ENCODE results near the gene NRGN.

Gene NRGN

GRCh38 chr11:124739479-124740276 lies at the start of gene NRGN:
Gene NRGN, plus strand, starts transcription at chr11:124739942. Its CDS starts 143 bp downstream, at chr11:124740085.
- peak; percentile 56 to 61 for DNase-seq (ENCODE audit: low read depth in 2 of 2)

DNA sequence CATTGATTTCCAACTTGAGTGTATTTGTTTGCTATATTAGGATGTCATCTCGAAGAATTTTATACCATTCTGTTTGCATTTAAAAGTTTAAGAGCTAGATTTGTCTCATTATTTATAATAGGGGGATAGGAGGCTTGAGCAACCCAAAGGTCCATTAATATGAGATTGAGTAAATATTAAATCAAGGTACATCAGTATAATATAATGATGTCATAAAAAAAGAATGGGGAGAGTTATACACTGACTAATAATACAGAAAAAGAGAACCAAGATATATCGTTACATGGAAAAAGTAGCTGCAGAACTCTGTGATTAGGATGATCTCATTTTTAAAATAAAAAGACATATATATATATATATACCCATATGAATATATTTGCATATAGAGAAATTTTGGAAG lies 46.6 kb upstream of the NRGN start:
- DNase-seq (ENCODE audit: low read depth in 2 of 2) = no peak

- DNase-seq (ENCODE audit: low read depth in 2 of 2) = no peak
These were observed 40.2 kb upstream of the NRGN start for GRCh38 chr11:124699547-124699946.

GRCh38 chr11:124700028-124700427 lies 39.7 kb upstream of the NRGN start:
- DNase-seq (ENCODE audit: low read depth in 2 of 2) = no peak

DNA sequence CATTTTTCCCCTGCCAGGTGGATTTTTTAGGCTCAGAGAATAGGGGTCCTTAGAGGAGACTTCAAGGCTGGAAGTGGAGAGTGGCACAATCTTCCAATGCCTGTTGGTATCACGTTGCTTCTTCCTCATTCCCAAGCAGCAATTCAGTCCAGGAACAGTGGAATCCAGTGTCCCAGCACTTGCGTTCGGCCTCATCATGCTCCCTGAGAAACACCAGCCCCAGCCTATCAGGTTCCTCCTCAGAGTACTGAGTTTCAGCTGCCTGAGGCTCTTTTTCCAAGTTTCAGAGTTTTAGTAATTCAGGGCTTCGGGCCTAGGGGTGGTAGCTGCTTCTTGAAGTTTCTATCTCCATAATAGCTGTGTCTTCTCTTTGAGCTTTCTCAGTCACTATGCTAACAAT lies 31.9 kb upstream of the NRGN start:
- no peak for DNase-seq (ENCODE audit: low read depth in 2 of 2)

DNA sequence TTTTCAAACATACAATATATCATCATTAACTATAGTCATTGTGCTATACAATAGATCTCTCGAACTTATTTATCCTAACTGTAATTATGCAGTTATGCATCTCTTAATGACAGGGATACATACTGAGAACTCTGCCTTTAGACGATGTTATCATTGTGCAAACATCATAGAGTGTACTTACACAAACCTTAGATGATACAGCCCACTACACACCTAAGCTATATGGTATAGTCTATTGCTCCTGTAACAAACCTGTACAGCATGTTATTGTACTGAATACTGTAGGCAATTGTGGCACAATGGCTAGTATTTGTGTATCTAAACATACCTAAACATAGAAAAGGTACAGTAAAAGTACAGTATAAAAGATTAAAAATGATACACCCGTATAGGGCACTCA lies 27.4 kb upstream of the NRGN start:
- DNase-seq (ENCODE audit: low read depth in 2 of 2) = no peak

GRCh38 chr11:124716591-124716990 lies 23.2 kb upstream of the NRGN start:
- DNase-seq (ENCODE audit: low read depth in 2 of 2) = no peak

- no peak for DNase-seq (ENCODE audit: low read depth in 2 of 2)
These were observed 22.3 kb upstream of the NRGN start for GRCh38 chr11:124717421-124717785.

DNA sequence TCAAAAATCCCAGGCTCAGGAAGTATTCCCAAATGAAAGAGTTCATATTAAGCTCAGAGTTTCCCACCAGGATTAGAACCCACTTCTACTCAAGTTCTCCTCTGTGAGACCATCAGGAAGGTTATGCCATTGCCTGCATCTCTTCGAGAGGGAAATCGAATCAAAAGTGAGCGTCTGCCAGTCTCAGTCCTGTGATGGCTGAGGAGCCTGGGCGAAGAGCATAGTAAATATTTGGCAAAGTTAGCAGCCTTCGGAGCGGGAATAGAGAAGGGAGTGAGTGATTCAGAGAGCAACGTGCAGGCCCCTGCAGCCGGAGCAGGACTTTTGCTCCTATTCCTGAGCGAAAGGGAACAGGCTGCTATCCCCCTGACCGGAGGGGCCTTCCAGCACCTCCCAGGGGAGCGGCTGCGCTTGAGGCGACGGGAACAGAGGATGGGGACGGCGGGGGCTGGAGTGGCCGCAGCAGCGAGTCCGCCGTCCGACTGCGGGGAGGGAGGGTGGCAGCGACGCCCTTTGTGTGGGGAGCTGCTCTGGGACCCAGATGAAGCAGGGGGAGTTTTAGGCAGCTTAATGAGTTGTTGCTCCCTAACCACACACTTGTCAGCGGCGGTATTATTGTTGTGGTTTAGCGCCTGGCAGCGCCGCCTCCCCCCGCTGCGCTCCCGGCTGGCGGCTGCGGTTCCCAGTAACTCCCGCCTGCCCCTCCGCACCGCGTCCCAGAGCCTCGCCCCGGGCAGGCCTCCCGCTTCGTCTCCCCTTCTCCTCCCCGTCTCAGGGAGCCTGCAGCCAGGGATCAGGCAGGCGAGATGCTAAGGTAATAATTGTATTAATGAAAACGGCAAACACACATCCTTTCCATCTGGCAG lies 21.7 kb upstream of the NRGN start:
- DNase-seq (ENCODE audit: low read depth in 2 of 2) = no peak

DNA sequence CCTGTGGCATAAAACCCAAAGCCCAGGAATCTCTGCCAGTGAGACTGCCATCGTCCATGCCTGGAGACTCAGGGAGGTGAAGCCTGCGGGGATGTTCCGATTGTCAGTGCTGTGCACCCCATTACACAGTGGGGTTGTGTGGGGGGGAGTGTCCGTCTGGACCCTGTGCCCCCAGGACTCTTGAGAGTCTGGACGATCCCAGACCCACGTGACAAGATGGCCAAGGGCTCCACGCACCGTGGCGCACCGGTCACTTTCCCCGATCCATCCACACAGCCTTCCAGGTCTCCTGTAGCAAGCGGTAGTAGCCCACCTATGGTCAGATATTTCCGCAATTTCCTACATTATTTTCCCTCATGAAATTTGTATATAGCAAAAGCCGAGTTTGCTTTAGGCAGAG lies 20.9 kb upstream of the NRGN start:
- no peak for DNase-seq (ENCODE audit: low read depth in 2 of 2)

DNA sequence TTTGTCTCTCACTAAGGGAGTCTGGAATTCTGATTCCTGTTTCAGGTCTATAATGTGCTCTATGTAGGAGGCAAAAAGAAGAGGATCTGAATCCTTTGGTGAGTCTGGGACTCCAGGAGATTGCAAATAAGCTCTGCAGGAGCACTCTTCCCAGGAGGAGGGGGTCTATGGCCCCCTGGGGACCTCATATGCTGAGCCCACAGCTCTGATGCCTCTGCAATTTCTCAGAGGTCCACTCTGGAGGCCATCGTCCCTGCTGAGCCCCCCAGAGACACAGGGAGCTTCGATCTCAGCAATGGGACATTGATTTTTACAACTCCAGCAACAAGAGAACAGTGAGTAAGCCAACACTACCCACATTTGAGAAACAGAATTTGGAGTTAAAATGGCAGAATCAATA lies 20.2 kb upstream of the NRGN start:
- no peak for DNase-seq (ENCODE audit: low read depth in 2 of 2)

DNA sequence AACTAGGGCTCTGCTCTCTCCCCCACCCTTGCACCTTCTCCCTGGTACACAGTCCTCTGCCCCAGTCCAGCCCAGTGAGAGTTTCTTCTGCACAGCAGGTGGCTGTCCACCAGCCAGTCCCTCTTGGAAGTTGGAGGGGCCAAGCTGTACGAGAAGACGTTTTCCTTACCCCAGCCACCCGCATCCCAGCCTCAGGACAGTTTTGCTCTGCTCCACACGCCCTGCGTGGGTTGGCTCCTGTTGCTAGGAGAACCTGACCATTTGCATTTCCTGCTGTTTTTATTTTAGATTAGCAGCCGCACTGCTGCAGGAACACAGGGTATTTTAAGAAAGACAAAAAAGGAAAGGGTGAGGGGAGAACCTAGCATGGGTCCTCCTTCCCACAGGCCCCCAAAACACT lies 17.6 kb upstream of the NRGN start:
- DNase-seq (ENCODE audit: low read depth in 2 of 2) = no peak

- no peak for DNase-seq (ENCODE audit: low read depth in 2 of 2)
These were observed 14.6 kb upstream of the NRGN start for GRCh38 chr11:124724979-124725718.

DNA sequence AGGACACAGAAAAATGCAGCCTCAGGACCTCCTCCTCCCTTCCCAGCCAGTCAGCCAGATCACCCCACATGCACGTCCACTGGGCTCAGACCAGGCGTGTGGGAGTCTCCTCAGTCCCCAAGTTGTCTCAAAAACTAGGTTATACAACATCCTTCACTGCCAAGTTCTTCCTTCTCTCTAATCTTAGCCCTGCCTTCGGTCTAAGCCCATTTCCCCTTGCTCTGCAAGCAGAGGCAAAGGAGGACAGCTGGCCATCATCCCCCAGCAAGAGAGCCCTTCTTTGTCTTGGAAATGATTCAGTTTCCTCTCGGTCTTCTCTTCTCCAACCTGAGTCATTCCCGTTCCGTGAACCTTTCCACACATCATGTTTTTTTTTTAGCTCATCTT lies 14.0 kb upstream of the NRGN start:
- no peak for DNase-seq (ENCODE audit: low read depth in 2 of 2)

- DNase-seq (ENCODE audit: low read depth in 2 of 2) = no peak
These were observed 12.3 kb upstream of the NRGN start for GRCh38 chr11:124727474-124727873.

DNA sequence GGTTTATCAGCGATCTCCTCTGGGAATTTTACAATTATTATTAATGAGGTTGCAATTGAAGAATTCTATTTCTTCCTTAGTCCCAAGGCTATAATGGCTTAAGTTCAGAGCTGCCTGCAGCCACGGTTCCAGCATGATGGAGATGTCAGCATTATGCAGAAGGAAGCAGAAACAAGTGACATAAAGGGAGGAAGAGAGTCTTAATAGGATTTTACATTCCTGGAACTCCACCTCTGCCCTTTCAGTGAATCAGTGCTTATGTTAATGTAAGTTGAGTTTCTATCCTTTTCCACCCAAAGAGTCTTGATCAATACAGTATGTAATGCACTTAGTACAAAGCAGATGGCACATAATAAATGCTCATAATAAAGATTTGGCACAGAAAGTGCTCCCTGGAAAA lies 11.6 kb upstream of the NRGN start:
- no peak for DNase-seq (ENCODE audit: low read depth in 2 of 2)

GRCh38 chr11:124729571-124729970 lies 10.2 kb upstream of the NRGN start:
- no peak for DNase-seq (ENCODE audit: low read depth in 2 of 2)

DNA sequence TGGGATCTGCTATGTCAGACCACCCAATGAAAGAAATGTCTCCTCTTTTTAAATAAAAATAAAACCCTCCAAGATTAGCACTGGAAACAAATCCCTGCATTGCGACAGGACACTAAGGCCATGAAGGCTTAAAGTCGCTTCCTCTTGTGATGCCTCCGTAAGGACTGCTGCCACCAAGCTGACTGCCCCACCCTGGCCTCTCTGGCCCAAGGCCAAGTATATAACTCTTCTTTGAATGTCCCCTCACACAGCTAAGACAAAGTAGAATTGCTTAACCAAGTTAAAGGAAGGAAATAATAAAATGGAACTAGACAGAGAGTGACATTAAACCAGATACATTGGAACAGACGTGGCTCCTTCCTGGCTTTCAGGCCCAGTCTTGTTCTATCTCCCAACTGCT lies 7.5 kb upstream of the NRGN start:
- DNase-seq (ENCODE audit: low read depth in 2 of 2) = no peak

- no peak for DNase-seq (ENCODE audit: low read depth in 2 of 2)
These were observed 3.0 kb upstream of the NRGN start for GRCh38 chr11:124736736-124737135.

- no peak for DNase-seq (ENCODE audit: low read depth in 2 of 2)
These were observed 2.0 kb upstream of the NRGN start for GRCh38 chr11:124737638-124738305.

DNA sequence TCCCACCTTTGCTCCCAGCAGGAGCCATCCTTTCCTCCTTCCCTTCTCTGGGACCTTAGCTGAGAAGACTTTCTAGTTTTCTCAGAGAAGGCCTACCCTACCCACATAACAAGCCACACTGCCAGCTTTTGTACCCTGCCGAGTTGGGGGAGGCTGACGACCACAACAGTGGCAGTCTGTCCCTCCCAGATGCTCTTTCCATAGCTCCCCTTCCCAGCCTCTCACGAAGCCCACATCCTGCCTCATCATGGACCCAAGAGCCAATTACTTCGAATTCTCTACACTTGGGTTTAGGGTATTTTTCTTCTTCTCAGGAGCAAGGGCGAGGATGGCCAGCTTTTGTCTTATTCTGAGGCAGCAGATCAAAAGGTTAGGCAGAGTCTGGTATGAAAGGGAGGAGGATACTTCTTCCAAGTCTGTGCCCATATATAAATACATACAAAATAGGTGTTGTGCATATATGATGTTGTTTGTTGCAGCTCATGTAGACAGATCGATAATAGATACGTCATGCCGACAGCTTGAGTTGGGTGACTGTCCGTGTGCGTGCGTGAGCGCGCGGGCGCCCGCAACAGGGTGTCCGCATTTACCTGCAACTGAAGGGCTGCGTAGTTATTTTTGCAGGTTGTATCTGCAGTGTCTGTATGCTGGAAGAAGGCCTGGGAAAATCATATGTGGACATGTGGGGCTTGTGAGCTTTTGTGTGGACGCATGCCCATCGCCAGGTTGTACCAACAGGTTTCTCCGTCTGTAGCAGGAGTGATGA lies 846 bp upstream of the NRGN start:
- no peak for DNase-seq (ENCODE audit: low read depth in 2 of 2)

Data from fibroblast of skin of left quadriceps (primary cell).